Astrocyte of the spinal cord (primary cell): ENCODE results near the gene SUSD2.

Experiments
- DNase-seq: peaks from one replicate; pipeline ENCODE4 v3.0.0; 2011; ENCODE audit warnings: low read depth, low spot score
- H3K4me3 ChIP-seq: 2 replicates; pipeline ENCODE4 v1.5.1; 2011; ENCODE audit warnings: low read depth, mild to moderate bottlenecking, low read length, moderate library complexity
- in situ Hi-C: cut with HindIII; loops from 2 replicates; pipeline ENCODE4 v1.10.0; 2017; ENCODE audit warnings: low sequenced_read_pairs
- TF ChIP-seq, protein P1 (sequence below): IDR thresholded peaks from 2 replicates; pipeline ENCODE4 v1.5.1; 2012; ENCODE audit warnings: low read depth, mild to moderate bottlenecking, low read length, inconsistent platforms

Gene SUSD2

DNA sequence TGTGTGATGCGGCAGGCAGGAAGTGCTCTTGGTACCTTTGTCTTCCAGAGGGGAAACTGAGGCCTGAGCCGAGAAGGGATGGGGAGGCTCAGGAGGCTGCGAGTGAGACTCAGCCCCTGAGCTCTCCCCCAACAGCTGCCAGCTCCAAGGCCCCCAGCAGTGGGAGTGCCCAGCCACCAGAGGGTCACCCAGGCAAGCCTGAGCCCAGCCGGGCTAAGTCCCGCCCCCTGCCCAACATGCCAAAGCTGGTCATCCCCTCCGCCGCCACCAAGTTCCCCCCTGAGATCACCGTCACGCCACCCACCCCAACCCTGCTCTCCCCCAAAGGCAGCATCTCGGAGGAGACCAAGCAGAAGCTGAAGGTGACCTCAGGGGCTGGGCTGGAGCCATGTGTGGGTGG is 3.8 kb upstream of the SUSD2 start:
- H3K4me3 ChIP-seq: no peak overlapping the region
- no peak for DNase-seq
- TF ChIP-seq, protein P1, sequence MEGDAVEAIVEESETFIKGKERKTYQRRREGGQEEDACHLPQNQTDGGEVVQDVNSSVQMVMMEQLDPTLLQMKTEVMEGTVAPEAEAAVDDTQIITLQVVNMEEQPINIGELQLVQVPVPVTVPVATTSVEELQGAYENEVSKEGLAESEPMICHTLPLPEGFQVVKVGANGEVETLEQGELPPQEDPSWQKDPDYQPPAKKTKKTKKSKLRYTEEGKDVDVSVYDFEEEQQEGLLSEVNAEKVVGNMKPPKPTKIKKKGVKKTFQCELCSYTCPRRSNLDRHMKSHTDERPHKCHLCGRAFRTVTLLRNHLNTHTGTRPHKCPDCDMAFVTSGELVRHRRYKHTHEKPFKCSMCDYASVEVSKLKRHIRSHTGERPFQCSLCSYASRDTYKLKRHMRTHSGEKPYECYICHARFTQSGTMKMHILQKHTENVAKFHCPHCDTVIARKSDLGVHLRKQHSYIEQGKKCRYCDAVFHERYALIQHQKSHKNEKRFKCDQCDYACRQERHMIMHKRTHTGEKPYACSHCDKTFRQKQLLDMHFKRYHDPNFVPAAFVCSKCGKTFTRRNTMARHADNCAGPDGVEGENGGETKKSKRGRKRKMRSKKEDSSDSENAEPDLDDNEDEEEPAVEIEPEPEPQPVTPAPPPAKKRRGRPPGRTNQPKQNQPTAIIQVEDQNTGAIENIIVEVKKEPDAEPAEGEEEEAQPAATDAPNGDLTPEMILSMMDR: no peak
- in situ Hi-C loops: no loop called here

DNA sequence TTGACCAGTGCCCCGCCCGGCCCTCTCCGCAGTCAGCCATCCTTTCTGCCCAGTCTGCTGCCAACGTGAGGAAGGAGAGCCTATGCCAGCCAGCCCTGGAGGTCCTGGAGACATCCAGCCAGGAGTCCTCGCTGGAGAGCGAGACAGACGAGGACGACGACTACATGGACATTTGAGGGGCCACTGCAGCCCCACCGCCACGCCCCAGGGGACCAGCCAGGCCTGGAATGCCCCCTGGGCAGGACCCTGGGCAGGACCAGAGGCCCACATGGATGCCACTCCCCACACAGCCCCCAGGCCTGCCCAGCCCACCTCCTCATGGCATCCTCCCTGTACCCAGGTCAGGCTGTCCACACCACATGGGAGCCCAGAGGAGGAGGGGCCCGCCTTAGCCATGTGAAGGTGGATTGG is 3.3 kb upstream of the SUSD2 start:
- in situ Hi-C loops: no loop called here
- DNase-seq: no peak
- TF ChIP-seq, protein P1: no peak
- no peak overlapping the region for H3K4me3 ChIP-seq

DNA sequence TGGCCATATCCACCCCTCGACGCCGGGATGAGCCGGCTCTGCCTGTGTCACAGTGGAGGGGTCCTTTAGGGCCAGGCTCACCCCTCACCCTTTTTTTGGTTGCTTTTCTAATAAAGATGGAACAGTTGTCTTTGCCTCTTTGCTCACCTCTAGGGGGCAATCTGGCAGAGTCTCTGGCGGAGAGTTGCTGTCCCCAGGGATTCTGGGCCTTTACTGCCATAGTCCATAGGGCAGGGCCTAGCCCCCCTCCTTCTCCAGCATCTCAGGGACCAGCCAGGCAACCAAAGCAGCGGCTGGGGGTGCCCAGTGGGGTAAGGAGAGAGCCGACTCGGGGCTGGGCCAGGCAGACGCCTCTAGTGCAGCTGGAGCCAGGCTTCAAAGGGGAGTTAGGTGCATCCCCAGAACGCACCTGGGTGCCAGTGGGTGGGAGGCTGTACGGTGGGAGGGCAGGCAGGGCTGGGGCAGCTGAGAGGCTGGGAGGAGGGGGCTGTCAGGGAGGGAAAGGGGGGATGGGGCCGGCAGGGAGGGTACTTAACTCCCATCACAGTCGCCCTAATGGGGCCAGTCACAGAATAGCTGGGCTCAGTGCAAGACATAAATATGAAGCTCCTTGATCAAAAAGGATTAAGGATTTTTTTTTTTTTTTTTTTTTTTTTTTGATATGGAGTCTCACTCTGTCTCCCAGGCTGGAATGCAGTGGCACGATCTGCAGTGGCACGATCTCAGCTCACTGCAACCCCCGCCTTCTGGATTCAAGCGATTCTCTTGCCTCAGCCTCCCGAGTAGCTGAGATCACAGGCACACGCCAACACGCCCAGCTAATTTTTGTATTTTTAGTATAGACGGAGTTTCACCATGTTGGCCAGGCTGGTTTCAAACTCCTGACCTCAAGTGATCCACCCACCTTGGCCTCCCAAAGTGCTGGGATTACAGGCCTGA is 2.5 kb upstream of the SUSD2 start:
- no peak for DNase-seq
- in situ Hi-C loops: no loop called here
- H3K4me3 ChIP-seq: no peak overlapping the region
- TF ChIP-seq, protein P1: peak; percentile 56

DNA sequence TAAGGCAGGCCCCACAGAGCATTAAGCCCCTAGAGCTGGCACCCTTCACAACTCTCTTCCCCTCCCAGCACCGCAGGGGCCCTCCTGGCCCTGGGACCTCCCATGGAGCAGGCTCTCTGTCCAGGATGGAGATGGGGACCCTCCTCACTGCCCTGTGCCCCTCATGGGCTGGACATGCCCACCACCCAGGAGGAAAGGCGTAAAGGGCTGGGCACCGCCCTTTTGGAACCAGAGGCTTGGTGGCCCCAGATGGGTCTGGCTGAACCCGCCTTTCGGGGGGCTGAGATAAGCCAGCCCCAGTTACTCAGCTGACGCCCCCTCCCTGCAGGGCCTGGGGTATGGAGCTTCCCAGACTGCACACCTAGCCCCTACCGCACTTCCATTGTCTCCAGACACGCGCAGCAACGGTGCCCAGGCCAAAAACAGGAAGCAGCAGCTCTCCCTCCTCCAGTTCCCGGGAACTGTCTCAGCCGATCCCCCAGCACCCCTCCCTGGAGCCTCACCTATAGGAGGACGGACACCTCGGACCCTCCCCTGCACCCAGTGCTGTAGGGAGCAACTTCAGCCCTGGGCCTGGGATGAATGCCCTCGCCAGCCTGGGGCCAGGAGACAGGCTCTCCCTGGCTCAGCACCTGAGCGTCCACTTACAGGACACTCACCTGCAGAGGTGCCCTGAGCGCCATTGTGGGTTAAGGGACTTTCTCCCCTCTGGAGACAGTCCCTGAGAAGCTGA is 1.6 kb upstream of the SUSD2 start:
- no peak overlapping the region for H3K4me3 ChIP-seq
- in situ Hi-C loops: no loop called here
- TF ChIP-seq, protein P1: no peak
- DNase-seq: no peak

GRCh38 chr22:24180316-24181087 is 785 bp upstream of the SUSD2 start:
- in situ Hi-C loops: no loop called here
- H3K4me3 ChIP-seq: no peak overlapping the region
- no peak for DNase-seq
- TF ChIP-seq, protein P1: no peak
